ENCODE results near the gene LRP11. TPM values are rescaled to one million over a fixed set of nuclear protein-coding genes. Genes with fewer than 3 reads are reported as not detected.
"Not testable (repeated sequence)": the region's sequence is repeated elsewhere in the genome, so short reads cannot be mapped to it uniquely, and the experiment has no call there.

Gene LRP11
- total RNA-seq, 2 experiments from 2014 or later = 1.5 TPM

GRCh38 chr6:149895048-149895590, 31.0 kb upstream of the LRP11 start:
- Histone ChIP-seq H3K9me3 (ENCODE audit: low read length) (no peaks in the 10 kb centered on the region), H3K27ac (ENCODE audit: low read depth, low read length, poor library complexity, severe bottlenecking) (no peak overlapping the region), H3K9me2 (ENCODE audit: insufficient read depth, low read length) (no peaks in the 10 kb centered on the region), H3K4me3 (ENCODE audit: low read depth, low read length, poor library complexity, severe bottlenecking) (no peak overlapping the region), H4K20me1 (ENCODE audit: insufficient read depth, low read length) (no peaks in the 10 kb centered on the region), H3K36me3 (ENCODE audit: insufficient read depth, low read length) (no peaks in the 10 kb centered on the region), H3K4me1 (ENCODE audit: insufficient read depth, low read length, poor library complexity, severe bottlenecking) (no peaks in the 10 kb centered on the region), H3K79me2 (ENCODE audit: insufficient read depth, low read depth, low read length) (no peaks in the 10 kb centered on the region), H2AFZ (ENCODE audit: low read length) (no peak overlapping the region), H3K4me2 (ENCODE audit: low read length) (no peak overlapping the region)
- no peak for TF ChIP-seq EZH2phosphoT487 (IDR thresholded peaks at IDR 0.05; ENCODE audit: borderline replicate concordance, low read depth, low read length)
- TF ChIP-seq, protein P1, sequence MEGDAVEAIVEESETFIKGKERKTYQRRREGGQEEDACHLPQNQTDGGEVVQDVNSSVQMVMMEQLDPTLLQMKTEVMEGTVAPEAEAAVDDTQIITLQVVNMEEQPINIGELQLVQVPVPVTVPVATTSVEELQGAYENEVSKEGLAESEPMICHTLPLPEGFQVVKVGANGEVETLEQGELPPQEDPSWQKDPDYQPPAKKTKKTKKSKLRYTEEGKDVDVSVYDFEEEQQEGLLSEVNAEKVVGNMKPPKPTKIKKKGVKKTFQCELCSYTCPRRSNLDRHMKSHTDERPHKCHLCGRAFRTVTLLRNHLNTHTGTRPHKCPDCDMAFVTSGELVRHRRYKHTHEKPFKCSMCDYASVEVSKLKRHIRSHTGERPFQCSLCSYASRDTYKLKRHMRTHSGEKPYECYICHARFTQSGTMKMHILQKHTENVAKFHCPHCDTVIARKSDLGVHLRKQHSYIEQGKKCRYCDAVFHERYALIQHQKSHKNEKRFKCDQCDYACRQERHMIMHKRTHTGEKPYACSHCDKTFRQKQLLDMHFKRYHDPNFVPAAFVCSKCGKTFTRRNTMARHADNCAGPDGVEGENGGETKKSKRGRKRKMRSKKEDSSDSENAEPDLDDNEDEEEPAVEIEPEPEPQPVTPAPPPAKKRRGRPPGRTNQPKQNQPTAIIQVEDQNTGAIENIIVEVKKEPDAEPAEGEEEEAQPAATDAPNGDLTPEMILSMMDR (conservative IDR thresholded peaks at IDR 0.05; ENCODE audit: low read length) = no peak
- CTCF ChIA-PET (ENCODE audit: unreplicated experiment) = no interaction called here
- POLR2A ChIA-PET = no interaction called here
- intact Hi-C loops (cut with micrococcal nuclease; ENCODE audit: unreplicated experiment) = no loop called here
- DNase-seq (ENCODE audit: low spot score) = no peak
- BruUV-seq (replicated peaks) = no TSS peak

GRCh38 chr6:149891864-149892263, 27.7 kb upstream of the LRP11 start:
- CTCF ChIA-PET (ENCODE audit: unreplicated experiment); H3K27ac ChIP-seq (ENCODE audit: low read depth, low read length, poor library complexity, severe bottlenecking); H3K9me3 ChIP-seq (ENCODE audit: low read length); H3K4me1 ChIP-seq (ENCODE audit: insufficient read depth, low read length, poor library complexity, severe bottlenecking); H4K20me1 ChIP-seq (ENCODE audit: insufficient read depth, low read length); H3K4me2 ChIP-seq (ENCODE audit: low read length); BruUV-seq (replicated peaks); H3K4me3 ChIP-seq (ENCODE audit: low read depth, low read length, poor library complexity, severe bottlenecking); H3K9me2 ChIP-seq (ENCODE audit: insufficient read depth, low read length); H2AFZ ChIP-seq (ENCODE audit: low read length); DNase-seq (ENCODE audit: low spot score); H3K79me2 ChIP-seq (ENCODE audit: insufficient read depth, low read depth, low read length); H3K36me3 ChIP-seq (ENCODE audit: insufficient read depth, low read length); intact Hi-C loops (cut with micrococcal nuclease; ENCODE audit: unreplicated experiment): not testable (repeated sequence)
- POLR2A ChIA-PET = interaction anchor here (0.6 kb wide), 1 partner anchor 99 kb away, joined by 3 read pairs; no protein-coding TSS in a partner anchor

DNA sequence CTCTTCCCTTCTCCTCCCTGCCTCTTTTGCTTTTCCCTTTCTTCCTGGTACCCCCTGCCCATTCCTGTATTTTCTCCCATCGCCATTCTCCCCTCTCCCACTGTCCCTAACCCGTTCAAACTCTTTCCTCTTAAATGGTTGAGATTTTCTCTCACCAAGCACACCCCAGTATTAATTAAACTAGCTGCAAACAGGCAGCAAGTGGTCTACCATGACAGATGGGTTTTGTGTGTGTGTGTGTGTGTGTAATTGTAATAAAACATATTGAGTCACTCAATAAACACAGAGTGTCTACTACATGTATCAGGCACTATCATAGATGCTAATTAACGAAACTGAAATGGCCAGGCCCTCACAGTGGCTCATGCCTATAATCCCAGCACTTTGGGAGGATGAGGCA, 27.1 kb upstream of the LRP11 start:
- no peak for DNase-seq (ENCODE audit: low spot score)
- intact Hi-C loops (cut with micrococcal nuclease; ENCODE audit: unreplicated experiment) = no loop called here
- POLR2A ChIA-PET = no interaction called here
- no peaks in the 10 kb centered on the region for H3K79me2 ChIP-seq (ENCODE audit: insufficient read depth, low read depth, low read length)
- no peaks in the 10 kb centered on the region for H3K36me3 ChIP-seq (ENCODE audit: insufficient read depth, low read length)
- no peak overlapping the region for H3K27ac ChIP-seq (ENCODE audit: low read depth, low read length, poor library complexity, severe bottlenecking)
- no peaks in the 10 kb centered on the region for H3K9me2 ChIP-seq (ENCODE audit: insufficient read depth, low read length)
- no peaks in the 10 kb centered on the region for H3K9me3 ChIP-seq (ENCODE audit: low read length)
- no peaks in the 10 kb centered on the region for H3K4me1 ChIP-seq (ENCODE audit: insufficient read depth, low read length, poor library complexity, severe bottlenecking)
- TF ChIP-seq, protein P1 (conservative IDR thresholded peaks at IDR 0.05; ENCODE audit: low read length) = no peak
- TF ChIP-seq EZH2phosphoT487 (IDR thresholded peaks at IDR 0.05; ENCODE audit: borderline replicate concordance, low read depth, low read length) = no peak
- no peak overlapping the region for H2AFZ ChIP-seq (ENCODE audit: low read length)
- H3K4me2 ChIP-seq (ENCODE audit: low read length) = no peak overlapping the region
- H3K4me3 ChIP-seq (ENCODE audit: low read depth, low read length, poor library complexity, severe bottlenecking) = no peak overlapping the region
- no peaks in the 10 kb centered on the region for H4K20me1 ChIP-seq (ENCODE audit: insufficient read depth, low read length)
- no TSS peak for BruUV-seq (replicated peaks)
- CTCF ChIA-PET (ENCODE audit: unreplicated experiment) = no interaction called here

Data from OCI-LY7 (cell line).